Subcutaneous abdominal adipose tissue (tissue), 5 donors: ENCODE results near the gene SMIM3.
A peak's percentile ranks its signal among the peaks of the same experiment; 100 is the strongest.

Experiments
- H3K27ac ChIP-seq: one replicate; pipeline ENCODE4 v1.7.0; 2013; ENCODE audit warnings: low read depth, mild to moderate bottlenecking, inconsistent platforms, low read length, moderate library complexity
- H3K27me3 ChIP-seq, 5 donors: one replicate each; pipeline ENCODE4 v1.7.0; 2013; ENCODE audit warnings: low read length in 5 of 5, inconsistent platforms in 1 of 5; ENCODE audit not compliant: control insufficient read depth in 5 of 5, insufficient read depth in 4 of 5
- H3K36me3 ChIP-seq, 5 donors: one replicate each; pipeline ENCODE4 v1.7.0; 2013; ENCODE audit warnings: low read length in 5 of 5; ENCODE audit not compliant: control insufficient read depth in 5 of 5, insufficient read depth in 5 of 5
- H3K4me1 ChIP-seq, 5 donors: one replicate each; pipeline ENCODE4 v1.7.0; 2013; ENCODE audit warnings: low read length in 5 of 5, mild to moderate bottlenecking in 3 of 5, moderate library complexity in 1 of 5; ENCODE audit not compliant: control insufficient read depth in 5 of 5, insufficient read depth in 5 of 5
- H3K4me3 ChIP-seq, 5 donors: one replicate each; pipeline ENCODE4 v1.7.0; 2013; ENCODE audit warnings: low read length in 5 of 5, low read depth in 1 of 5
- H3K9ac ChIP-seq, 5 donors: one replicate each; pipeline ENCODE4 v1.7.0; 2013; ENCODE audit warnings: low read length in 5 of 5, mild to moderate bottlenecking in 4 of 5, moderate library complexity in 3 of 5
- H3K9me3 ChIP-seq, 5 donors: one replicate each; pipeline ENCODE4 v1.7.0; 2013; ENCODE audit warnings: low read length in 5 of 5; ENCODE audit not compliant: control insufficient read depth in 5 of 5
- donor health status: healthy.
- donor health status: healthy.
- donor health status: healthy.
- donor health status: healthy.
- donor health status: healthy.

SMIM3 gene

DNA sequence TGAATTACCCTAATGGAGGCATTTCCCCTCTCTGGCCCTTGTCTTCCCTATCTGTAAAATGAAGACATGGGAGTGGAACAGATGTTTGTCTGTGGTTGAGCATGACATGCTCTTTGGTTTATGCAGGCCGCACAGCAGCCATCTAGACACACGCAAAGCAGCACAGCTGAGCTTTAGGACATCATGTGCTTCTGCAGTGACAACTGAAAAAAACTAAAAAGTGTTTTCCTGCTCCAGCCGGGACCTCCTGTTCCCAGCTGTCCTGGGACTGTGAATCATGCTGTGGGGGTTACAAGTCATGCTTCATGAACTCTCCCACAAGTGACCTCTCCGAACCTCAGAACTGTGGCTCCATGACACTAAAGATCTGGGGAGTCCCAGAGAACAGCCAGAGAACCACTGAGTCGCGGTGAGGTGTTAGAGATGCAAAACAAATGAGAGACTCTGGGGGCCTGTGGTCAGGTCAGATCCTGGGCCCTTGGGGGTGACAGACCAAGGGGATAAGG is 1.7 kb downstream of the SMIM3 start:
- H3K27ac ChIP-seq: peak overlapping the region; percentile 99
- no peaks in the 10 kb centered on the region for H3K36me3 ChIP-seq
- peak overlapping the region; percentile 63 to 100 (median 94) for H3K9ac ChIP-seq
- H3K4me3 ChIP-seq: peak overlapping the region; percentile 78 to 93 (median 91)
- H3K4me1 ChIP-seq: peaks cover 38 to 72% (median 66%) of the 10 kb centered on the region in 5 donors
- no peaks in the 10 kb centered on the region for H3K27me3 ChIP-seq
- no peaks in the 10 kb centered on the region for H3K9me3 ChIP-seq

DNA sequence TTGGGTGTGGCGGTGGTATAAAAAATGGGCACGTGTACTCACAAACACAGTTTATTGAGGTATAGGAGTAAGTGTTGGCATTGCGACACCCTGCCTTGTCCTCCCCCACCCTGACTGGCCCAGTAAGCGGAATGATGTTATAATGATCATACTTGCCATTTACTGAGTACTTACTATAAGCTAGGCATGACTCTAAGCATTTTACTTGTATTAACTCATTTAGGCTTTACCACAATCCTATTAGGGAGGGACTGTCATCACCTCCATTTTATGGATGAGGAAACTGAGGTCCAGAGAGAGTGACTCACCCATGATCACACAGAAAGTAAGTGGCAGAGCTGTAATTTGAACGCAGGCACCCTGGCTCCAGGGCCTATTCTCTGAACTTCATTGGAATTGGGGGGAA is 2.3 kb downstream of the SMIM3 start:
- Histone ChIP-seq H3K9ac (peak overlapping the region; percentile 56 to 100 (median 77)), H3K36me3 (no peaks in the 10 kb centered on the region), H3K4me1 (peaks cover 38 to 78% (median 68%) of the 10 kb centered on the region in 5 donors), H3K27me3 (no peaks in the 10 kb centered on the region), H3K9me3 (no peaks in the 10 kb centered on the region), H3K4me3 (peak overlapping the region; percentile 78 to 93 (median 91)), H3K27ac (peak overlapping the region; percentile 99)

DNA sequence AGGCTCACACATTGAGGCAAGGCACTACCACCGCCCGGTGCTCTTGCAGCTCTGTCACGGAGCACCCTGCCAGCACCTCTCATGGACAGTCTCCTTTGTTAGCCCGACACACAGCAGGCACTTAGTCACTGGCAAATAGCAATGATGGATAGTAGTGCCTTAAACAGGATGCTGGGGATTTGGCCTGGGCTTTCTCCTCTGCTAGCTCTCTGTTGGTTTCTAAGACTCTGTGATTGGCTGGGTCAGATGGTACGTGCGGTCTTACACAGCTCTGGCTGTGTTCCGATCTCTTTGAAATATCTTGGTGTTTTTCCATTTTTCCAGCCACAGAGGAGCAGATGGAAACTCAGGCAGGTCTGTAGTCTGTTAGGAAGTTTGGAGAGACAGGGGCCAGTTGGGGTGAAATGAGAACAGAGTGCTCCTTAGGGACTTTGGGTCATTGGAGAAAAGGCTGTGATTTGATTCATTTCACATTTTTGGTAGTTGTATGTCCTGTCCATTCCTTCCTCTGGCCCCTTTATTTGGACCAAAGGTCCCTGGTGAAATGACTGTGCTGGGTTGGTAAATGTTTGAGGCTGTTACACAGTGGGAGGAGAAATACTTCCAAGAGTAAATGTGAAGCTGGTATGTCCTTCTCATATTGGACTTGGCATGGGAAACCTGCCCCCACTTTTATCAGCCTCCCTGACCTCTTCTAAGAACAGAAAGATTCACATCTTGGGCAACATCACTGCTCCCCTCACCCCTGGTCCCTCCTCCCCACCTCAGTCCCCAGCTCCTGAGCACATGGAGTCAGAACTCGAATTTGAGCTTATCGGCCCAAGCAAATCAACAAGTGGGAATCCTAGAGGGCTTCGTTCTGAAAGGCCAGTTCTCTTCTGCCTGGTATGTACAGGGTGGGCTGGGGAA is 3.4 kb downstream of the SMIM3 start:
- no peaks in the 10 kb centered on the region for H3K36me3 ChIP-seq
- peaks cover 38 to 84% (median 76%) of the 10 kb centered on the region in 5 donors for H3K4me1 ChIP-seq
- H3K9ac ChIP-seq: peak overlapping the region; percentile 64 to 100 (median 88)
- no peaks in the 10 kb centered on the region for H3K27me3 ChIP-seq
- H3K9me3 ChIP-seq: no peaks in the 10 kb centered on the region
- peak overlapping the region; percentile 99 for H3K27ac ChIP-seq
- H3K4me3 ChIP-seq: peak overlapping the region in 4 of 5 donors; percentile 27 to 93 (median 66)

DNA sequence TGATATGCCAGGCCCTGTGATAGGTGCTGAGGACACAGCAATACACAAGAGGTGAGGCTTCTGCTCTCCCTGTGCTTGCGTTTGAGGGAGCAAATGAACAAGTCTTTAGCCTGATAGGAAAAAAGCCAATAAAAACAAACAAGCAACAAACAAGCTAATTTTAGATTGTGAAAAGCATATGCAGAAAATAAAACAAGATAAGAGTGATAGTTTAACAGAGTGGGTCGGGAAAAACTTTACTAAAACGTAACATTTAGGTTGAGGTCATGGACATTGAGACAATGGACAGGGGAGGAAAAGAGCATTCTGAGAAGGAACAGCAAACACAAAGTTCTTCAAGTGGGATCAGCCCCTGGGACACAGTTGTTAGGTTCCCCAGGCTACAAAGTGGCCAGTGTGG is 4.3 kb downstream of the SMIM3 start:
- peak overlapping the region; percentile 3 to 53 (median 41) for H3K4me3 ChIP-seq
- H3K9me3 ChIP-seq: no peaks in the 10 kb centered on the region
- peak overlapping the region; percentile 60 to 88 (median 67) for H3K9ac ChIP-seq
- H3K27ac ChIP-seq: peak overlapping the region; percentile 99
- no peaks in the 10 kb centered on the region for H3K36me3 ChIP-seq
- no peaks in the 10 kb centered on the region for H3K27me3 ChIP-seq
- H3K4me1 ChIP-seq: peaks cover 34 to 85% (median 80%) of the 10 kb centered on the region in 5 donors

DNA sequence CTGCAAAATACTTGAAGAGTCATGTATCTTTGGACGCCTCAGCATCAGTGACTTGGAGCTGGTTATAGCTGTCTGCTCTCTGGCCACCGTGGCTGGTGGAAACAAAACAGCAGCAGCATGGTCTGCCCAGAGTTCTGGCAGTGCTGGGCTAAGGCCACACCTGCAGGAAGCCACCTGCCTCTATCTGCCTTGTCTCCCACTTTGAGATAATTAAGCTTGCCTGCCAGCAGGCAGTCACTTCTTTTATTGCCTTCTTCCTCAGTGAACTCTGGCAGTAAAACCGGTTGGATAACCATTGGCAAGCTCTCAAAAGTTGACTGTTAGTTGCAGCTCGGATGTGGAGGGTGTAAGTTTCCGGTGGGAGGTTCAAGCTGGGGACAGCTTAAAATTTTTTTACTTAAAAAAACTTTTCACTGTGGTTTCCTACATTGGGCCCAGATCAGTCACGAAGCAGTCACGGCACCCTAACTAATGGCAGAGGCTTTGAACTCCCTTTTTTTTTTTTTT is 4.9 kb downstream of the SMIM3 start:
- Histone ChIP-seq H3K4me3 (peak overlapping the region; percentile 3 to 53 (median 41)), H3K4me1 (peaks cover 32 to 85% (median 82%) of the 10 kb centered on the region in 5 donors)

DNA sequence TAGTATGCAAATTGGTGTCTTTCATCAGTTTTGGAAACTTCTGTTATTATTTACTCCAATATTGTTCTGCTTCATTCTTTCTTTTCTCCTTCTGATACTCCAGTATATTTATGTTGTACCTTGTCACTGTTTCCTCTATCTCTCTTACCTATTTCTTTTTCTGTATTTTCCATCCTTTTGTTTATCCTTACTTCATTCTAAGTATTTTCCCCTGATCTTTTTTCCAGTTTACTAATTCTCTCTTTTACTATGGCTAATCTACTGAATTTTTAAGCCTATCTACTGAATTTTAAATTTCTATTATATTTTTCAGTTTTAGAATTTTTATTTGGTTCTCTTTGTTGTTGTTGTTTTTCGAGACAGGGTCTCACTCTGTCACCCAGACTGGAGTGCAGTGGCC is 7.4 kb downstream of the SMIM3 start:
- Histone ChIP-seq H3K4me3 (no peak overlapping the region), H3K9me3 (no peaks in the 10 kb centered on the region), H3K27ac (peak overlapping the region; percentile 99), H3K36me3 (no peaks in the 10 kb centered on the region), H3K27me3 (no peaks in the 10 kb centered on the region), H3K4me1 (peaks cover 30 to 92% (median 82%) of the 10 kb centered on the region in 5 donors), H3K9ac (no peak overlapping the region)

More for the DNA sequence above, 4.9 kb downstream of the SMIM3 start:
- no peaks in the 10 kb centered on the region for H3K27me3 ChIP-seq
- H3K9ac ChIP-seq: peak overlapping the region; percentile 60 to 88 (median 67)
- no peaks in the 10 kb centered on the region for H3K36me3 ChIP-seq
- peak overlapping the region; percentile 99 for H3K27ac ChIP-seq
- H3K9me3 ChIP-seq: no peaks in the 10 kb centered on the region

DNA sequence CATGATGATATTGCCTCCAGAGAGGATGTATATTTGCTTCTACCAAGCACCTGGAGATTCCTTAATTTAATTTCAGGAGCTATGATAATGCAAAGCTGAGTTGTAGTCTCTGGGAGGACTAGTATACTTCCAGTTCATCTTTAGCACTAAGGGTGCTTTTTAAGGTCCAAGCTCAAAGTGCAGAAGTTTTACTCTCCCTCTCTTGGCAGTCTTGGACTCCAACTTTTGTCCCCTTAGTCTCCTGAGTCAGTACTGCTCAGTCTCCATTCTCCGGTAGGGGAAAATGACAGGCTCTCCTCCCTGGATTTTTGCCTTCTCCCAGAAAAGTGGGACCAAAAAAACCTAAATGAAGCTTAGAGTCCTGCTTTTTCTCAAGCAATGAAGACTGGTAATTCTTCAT is 8.3 kb downstream of the SMIM3 start:
- Histone ChIP-seq H3K9me3 (no peaks in the 10 kb centered on the region), H3K4me3 (peak overlapping the region in 1 of 5 donors; percentile 12), H3K27ac (peak overlapping the region; percentile 99), H3K4me1 (peaks cover 25 to 91% (median 73%) of the 10 kb centered on the region in 5 donors), H3K9ac (peak overlapping the region in 2 of 5 donors; percentile 56 to 69), H3K36me3 (no peaks in the 10 kb centered on the region), H3K27me3 (no peaks in the 10 kb centered on the region)

DNA sequence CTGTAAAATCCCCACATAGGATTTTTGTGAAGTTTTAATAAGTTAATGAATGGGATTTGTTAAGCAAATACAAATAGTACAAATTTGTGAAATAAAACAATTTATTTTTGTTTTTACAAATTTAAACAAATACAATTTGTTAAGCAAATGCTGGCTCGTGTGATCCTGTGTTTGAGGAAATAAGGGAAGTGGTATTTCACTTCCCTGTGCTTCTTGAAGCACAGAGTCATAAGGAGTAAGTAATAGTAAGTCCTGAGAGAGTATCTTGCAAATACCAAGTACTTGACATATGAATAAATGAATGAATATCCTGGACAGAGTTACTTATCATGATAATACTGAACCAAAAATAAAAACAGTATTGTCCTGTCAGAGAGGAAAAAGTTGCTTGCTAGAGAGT is 9.1 kb downstream of the SMIM3 start:
- Histone ChIP-seq H3K9ac (peak overlapping the region in 2 of 5 donors; percentile 56 to 69), H3K4me1 (peaks cover 19 to 86% (median 65%) of the 10 kb centered on the region in 5 donors), H3K27ac (peak overlapping the region; percentile 99), H3K36me3 (no peaks in the 10 kb centered on the region), H3K27me3 (no peaks in the 10 kb centered on the region), H3K4me3 (no peak overlapping the region), H3K9me3 (no peaks in the 10 kb centered on the region)

DNA sequence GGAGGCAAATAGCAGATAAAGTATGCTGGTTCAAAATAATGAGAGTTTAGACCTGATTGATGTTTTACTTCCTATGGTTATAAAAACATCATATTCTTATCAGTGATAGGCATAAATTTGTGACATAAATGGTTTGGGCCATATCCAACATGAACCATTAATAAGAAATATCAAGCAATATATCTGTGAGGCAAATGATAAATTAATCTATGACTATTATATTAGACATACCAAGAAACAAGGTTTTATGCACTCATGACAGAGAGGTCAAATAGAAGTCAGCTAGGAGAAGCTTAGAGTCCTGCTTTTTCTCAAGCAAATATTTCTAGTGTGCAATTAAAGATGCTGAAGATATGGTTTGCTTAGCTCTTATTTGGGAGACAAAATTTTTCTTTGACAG is 10.4 kb downstream of the SMIM3 start:
- H3K9ac ChIP-seq: peak overlapping the region; percentile 38 to 87 (median 62)
- H3K27ac ChIP-seq: peak overlapping the region; percentile 99
- H3K4me3 ChIP-seq: peak overlapping the region in 2 of 5 donors; percentile 7 to 35
- H3K4me1 ChIP-seq: peaks cover 10 to 74% (median 54%) of the 10 kb centered on the region in 5 donors
- no peaks in the 10 kb centered on the region for H3K36me3 ChIP-seq
- H3K9me3 ChIP-seq: no peaks in the 10 kb centered on the region
- no peaks in the 10 kb centered on the region for H3K27me3 ChIP-seq

DNA sequence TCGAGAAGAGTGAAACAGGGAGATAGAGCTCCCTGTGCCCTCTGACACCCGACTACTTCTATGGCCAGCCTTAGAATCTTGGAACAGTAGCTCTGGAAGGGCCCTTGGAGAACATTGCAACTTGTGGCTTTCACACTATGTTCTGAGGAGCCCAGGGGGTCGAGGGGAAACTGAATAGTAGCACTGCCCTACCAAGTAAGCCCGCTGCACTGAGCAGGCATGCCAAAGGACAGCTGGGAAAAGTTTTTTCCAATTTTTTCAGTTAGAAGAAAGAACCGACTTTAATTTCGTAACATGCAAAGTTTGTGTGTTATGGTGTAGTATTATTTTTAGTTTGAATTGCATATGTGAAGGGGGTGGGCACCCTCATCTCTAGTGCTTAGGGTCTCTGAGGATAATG is 10.9 kb downstream of the SMIM3 start:
- H3K9ac ChIP-seq: peak overlapping the region; percentile 38 to 87 (median 62)
- no peaks in the 10 kb centered on the region for H3K36me3 ChIP-seq
- no peaks in the 10 kb centered on the region for H3K9me3 ChIP-seq
- peak overlapping the region in 3 of 5 donors; percentile 7 to 40 (median 35) for H3K4me3 ChIP-seq
- no peaks in the 10 kb centered on the region for H3K27me3 ChIP-seq
- H3K27ac ChIP-seq: peak overlapping the region; percentile 99
- H3K4me1 ChIP-seq: peaks cover 10 to 69% (median 49%) of the 10 kb centered on the region in 5 donors
